ENCODE results near the gene C21orf58.

The C21orf58 gene

GRCh38 chr21:46268371-46268770 lies 55.3 kb downstream of the C21orf58 start:
- TF ChIP-seq CTCF (IDR thresholded peaks at IDR 0.05; ENCODE audit: insufficient read depth, low read length, poor library complexity, severe bottlenecking) = no peak
- Histone ChIP-seq H3K4me3 (replicated peaks; ENCODE audit: low read depth, low read length) (no peak overlapping the region), H3K27me3 (replicated peaks; ENCODE audit: control insufficient read depth, insufficient read depth, low read length) (no peaks in the 10 kb centered on the region), H3K36me3 (ENCODE audit: control insufficient read depth, insufficient read depth, low read length) (peaks cover 43% of the 10 kb centered on the region)
- DNase-seq (ENCODE audit: extremely low read depth, insufficient read length) = no peak

- TF ChIP-seq CTCF (IDR thresholded peaks at IDR 0.05; ENCODE audit: insufficient read depth, low read length, poor library complexity, severe bottlenecking) = no peak
- Histone ChIP-seq H3K27me3 (replicated peaks; ENCODE audit: control insufficient read depth, insufficient read depth, low read length) (no peaks in the 10 kb centered on the region), H3K36me3 (ENCODE audit: control insufficient read depth, insufficient read depth, low read length) (peaks cover 37% of the 10 kb centered on the region), H3K4me3 (replicated peaks; ENCODE audit: low read depth, low read length) (no peak overlapping the region)
- DNase-seq (ENCODE audit: extremely low read depth, insufficient read length) = no peak
Measured at GRCh38 chr21:46266946-46267345, 56.7 kb downstream of the C21orf58 start.

GRCh38 chr21:46265736-46266525 lies 57.7 kb downstream of the C21orf58 start:
- TF ChIP-seq CTCF (IDR thresholded peaks at IDR 0.05; ENCODE audit: insufficient read depth, low read length, poor library complexity, severe bottlenecking) = no peak
- no peak for DNase-seq (ENCODE audit: extremely low read depth, insufficient read length)
- H3K36me3 ChIP-seq (ENCODE audit: control insufficient read depth, insufficient read depth, low read length) = peaks cover 40% of the 10 kb centered on the region
- H3K4me3 ChIP-seq (replicated peaks; ENCODE audit: low read depth, low read length) = no peak overlapping the region
- no peaks in the 10 kb centered on the region for H3K27me3 ChIP-seq (replicated peaks; ENCODE audit: control insufficient read depth, insufficient read depth, low read length)

GRCh38 chr21:46264690-46265144 lies 59.0 kb downstream of the C21orf58 start:
- Histone ChIP-seq H3K27me3 (replicated peaks; ENCODE audit: control insufficient read depth, insufficient read depth, low read length) (no peaks in the 10 kb centered on the region), H3K36me3 (ENCODE audit: control insufficient read depth, insufficient read depth, low read length) (peaks cover 39% of the 10 kb centered on the region), H3K4me3 (replicated peaks; ENCODE audit: low read depth, low read length) (no peak overlapping the region)
- DNase-seq (ENCODE audit: extremely low read depth, insufficient read length) = no peak
- no peak for TF ChIP-seq CTCF (IDR thresholded peaks at IDR 0.05; ENCODE audit: insufficient read depth, low read length, poor library complexity, severe bottlenecking)

- Histone ChIP-seq H3K27me3 (replicated peaks; ENCODE audit: control insufficient read depth, insufficient read depth, low read length) (no peaks in the 10 kb centered on the region), H3K36me3 (ENCODE audit: control insufficient read depth, insufficient read depth, low read length) (peaks cover 34% of the 10 kb centered on the region), H3K4me3 (replicated peaks; ENCODE audit: low read depth, low read length) (no peak overlapping the region)
- TF ChIP-seq CTCF (IDR thresholded peaks at IDR 0.05; ENCODE audit: insufficient read depth, low read length, poor library complexity, severe bottlenecking) = no peak
- DNase-seq (ENCODE audit: extremely low read depth, insufficient read length) = no peak
Measured at GRCh38 chr21:46264046-46264689, 59.5 kb downstream of the C21orf58 start.

Data from GM06990 (cell line).